Esophagus squamous epithelium (tissue), 5 donors: ENCODE results near the gene LCP1. TPM values are rescaled to one million over a fixed set of nuclear protein-coding genes. Genes with fewer than 3 reads are reported as not detected.

Experiments used
- DNase-seq: peaks from one replicate; lab custom pipeline; 2025; lab: John Stamatoyannopoulos, UW
- H3K27ac ChIP-seq, 4 donors: fragments of 200-600 bp; sonication (generic); one replicate each; pipeline ENCODE4 v1.5.1; 2016 to 2019; ENCODE audit warnings: mild to moderate bottlenecking in 1 of 4
- H3K27me3 ChIP-seq, 4 donors: fragments of 200-600 bp; sonication (generic); 1 replicate in 3 of 4; 2 replicates in 1 of 4; pipeline versions ENCODE4 v1.5.1 to v1.6.0; 2017 to 2021; ENCODE audit warnings: antibody characterized with exemption in 1 of 4
- H3K36me3 ChIP-seq, 3 donors: fragments of 200-600 bp; sonication (generic); one replicate each; pipeline ENCODE4 v1.5.1; 2016 to 2019
- H3K4me1 ChIP-seq, 3 donors: fragments of 200-600 bp; sonication (generic); one replicate each; pipeline ENCODE4 v1.5.1; 2017 to 2019
- H3K4me3 ChIP-seq, 4 donors: fragments of 200-600 bp; sonication (generic); 1 replicate in 3 of 4; 2 replicates in 1 of 4; pipeline ENCODE4 v1.5.1; 2016 to 2019; ENCODE audit warnings: mild to moderate bottlenecking in 2 of 4, moderate library complexity in 1 of 4
- H3K9me3 ChIP-seq, 3 donors: fragments of 200-600 bp; sonication (generic); one replicate each; pipeline ENCODE4 v1.5.1; 2016 to 2019
- POLR2A ChIP-seq, 4 donors: fragments of 450-650 bp; IDR thresholded peaks; one replicate each; pipeline ENCODE4 v1.6.1; 2017; ENCODE audit warnings: antibody characterized with exemption in 4 of 4, mild to moderate bottlenecking in 4 of 4, moderate library complexity in 3 of 4
- WGBS, 2 donors: methylation state at CpG; one replicate each; pipeline ENCODE4 v1.1.5; 2018; 5-methylcytosine and 5-hydroxymethylcytosine counted together
- intact Hi-C: fragments of 100-400 bp; cut with DNase I; formaldehyde crosslinking; loops from one replicate; pipeline ENCODE4 v1.15.0; 2022
- total RNA-seq, 4 donors: library from RNA; depleted of rRNA; stranded (reverse); fragments of >200 nt; gene quantifications; one replicate each; pipeline ENCODE4 v1.1.0, GENCODE V29; 2016
- TF ChIP-seq, protein P1 (sequence below), 6 experiments: fragments of 450-650 bp in 4 of 6; fragments of 200-600 bp in 2 of 6; sonication (generic) in 2 of 6; IDR thresholded peaks; one replicate each; pipeline ENCODE4 v1.5.1; 2016 to 2019; ENCODE audit warnings: antibody characterized with exemption in 6 of 6, mild to moderate bottlenecking in 4 of 6, moderate library complexity in 4 of 6
- donor health status: DM: yes; HTN: yes; CAD: no.

The LCP1 gene
- total RNA-seq, 4 donors from 2014 or later = 8.7 to 33.9 (median 21.9) TPM

DNA sequence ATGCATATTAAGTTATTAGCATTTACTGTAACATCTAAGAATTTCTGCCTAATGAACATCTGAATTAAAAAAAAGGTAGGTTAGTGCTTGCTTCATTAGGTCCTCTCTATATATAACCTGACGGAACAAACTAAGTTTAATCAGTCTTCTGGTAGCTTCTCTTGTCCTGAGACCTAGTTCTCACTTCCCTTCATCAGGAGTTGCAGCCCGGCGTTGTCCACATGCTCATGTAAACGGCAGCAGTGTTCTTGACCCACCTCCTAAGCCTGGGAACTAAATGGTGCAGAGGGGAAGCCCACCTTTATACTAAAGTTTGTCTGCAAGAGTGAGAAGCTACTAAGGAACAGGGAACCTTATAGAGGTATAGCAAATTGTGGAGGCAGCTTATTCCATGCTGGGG is 45.3 kb downstream of the LCP1 start:
- H3K9me3 ChIP-seq = no peaks in the 10 kb centered on the region
- intact Hi-C loops = no loop called here
- no peak overlapping the region for H3K27ac ChIP-seq
- H3K4me3 ChIP-seq = no peak overlapping the region
- no peaks in the 10 kb centered on the region for H3K36me3 ChIP-seq
- 78 to 89% methylated on average over 4 of the region's 4 CpGs for WGBS, 2 donors
- H3K4me1 ChIP-seq = peaks cover 0 to 15% (median 0%) of the 10 kb centered on the region in 3 donors
- TF ChIP-seq POLR2A (IDR thresholded peaks at IDR 0.05) = no peak
- TF ChIP-seq, protein P1, sequence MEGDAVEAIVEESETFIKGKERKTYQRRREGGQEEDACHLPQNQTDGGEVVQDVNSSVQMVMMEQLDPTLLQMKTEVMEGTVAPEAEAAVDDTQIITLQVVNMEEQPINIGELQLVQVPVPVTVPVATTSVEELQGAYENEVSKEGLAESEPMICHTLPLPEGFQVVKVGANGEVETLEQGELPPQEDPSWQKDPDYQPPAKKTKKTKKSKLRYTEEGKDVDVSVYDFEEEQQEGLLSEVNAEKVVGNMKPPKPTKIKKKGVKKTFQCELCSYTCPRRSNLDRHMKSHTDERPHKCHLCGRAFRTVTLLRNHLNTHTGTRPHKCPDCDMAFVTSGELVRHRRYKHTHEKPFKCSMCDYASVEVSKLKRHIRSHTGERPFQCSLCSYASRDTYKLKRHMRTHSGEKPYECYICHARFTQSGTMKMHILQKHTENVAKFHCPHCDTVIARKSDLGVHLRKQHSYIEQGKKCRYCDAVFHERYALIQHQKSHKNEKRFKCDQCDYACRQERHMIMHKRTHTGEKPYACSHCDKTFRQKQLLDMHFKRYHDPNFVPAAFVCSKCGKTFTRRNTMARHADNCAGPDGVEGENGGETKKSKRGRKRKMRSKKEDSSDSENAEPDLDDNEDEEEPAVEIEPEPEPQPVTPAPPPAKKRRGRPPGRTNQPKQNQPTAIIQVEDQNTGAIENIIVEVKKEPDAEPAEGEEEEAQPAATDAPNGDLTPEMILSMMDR (IDR thresholded peaks at IDR 0.05) = no peak
- no peak for DNase-seq
- peaks cover 0 to 12% (median 0%) of the 10 kb centered on the region in 4 donors for H3K27me3 ChIP-seq

DNA sequence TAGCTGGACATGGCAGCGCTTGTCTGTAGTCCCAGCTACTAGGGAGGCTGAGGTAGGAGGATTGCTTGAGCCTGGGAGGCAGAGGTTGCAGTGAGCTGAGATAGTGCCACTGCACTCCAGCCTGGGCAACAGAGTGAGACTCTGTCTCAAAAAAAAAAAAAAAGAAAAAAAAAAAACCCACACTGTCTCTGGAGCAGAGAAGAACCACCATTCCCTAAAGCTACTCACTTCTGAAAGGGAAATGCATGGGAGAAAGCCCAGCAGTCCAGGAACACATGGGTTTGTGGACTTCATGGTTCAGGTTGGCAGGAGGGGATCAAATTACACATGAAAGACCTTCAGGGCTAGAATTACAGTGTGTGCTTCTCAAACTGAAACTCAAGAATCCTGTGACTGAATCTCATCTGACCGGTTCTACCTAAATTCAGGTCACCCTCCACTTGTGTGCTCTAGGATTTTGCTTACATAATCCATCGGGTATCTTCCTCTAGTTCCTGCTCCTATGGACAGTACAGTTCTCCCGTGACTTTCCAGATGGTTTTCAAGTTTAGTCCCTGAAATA is 46.9 kb downstream of the LCP1 start:
- H3K27ac ChIP-seq = no peak overlapping the region
- no peak overlapping the region for H3K4me3 ChIP-seq
- no peaks in the 10 kb centered on the region for H3K36me3 ChIP-seq
- no peak for DNase-seq
- peaks cover 0 to 15% (median 0%) of the 10 kb centered on the region in 3 donors for H3K4me1 ChIP-seq
- TF ChIP-seq, protein P1 (IDR thresholded peaks at IDR 0.05) = no peak
- TF ChIP-seq POLR2A (IDR thresholded peaks at IDR 0.05) = no peak
- H3K27me3 ChIP-seq = peaks cover 0 to 20% (median 0%) of the 10 kb centered on the region in 4 donors
- H3K9me3 ChIP-seq = no peaks in the 10 kb centered on the region
- WGBS, 2 donors = 45 to 61% methylated on average over 3 to 4 of the region's 4 CpGs
- intact Hi-C loops = no loop called here

DNA sequence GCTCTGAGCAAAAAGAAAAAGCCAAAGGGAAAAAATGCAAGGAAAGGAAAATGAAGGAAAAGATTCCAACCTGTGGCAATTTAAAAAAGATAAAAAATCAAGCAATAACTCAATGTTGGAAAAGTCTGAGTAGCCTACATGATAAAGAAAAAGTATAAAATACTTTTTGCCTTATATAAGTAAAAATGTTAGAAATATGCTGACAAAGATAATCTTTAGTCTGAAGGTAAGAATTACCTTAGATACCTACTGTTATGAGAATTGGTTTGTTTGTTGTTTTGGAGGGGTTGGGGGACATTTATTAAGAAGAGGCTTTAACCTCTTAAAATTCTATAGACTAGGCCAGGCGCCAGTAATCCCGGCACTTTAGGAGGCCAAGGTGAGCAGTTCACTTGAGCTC is 47.5 kb downstream of the LCP1 start:
- TF ChIP-seq POLR2A (IDR thresholded peaks at IDR 0.05) = no peak
- TF ChIP-seq, protein P1 (IDR thresholded peaks at IDR 0.05) = no peak
- Histone ChIP-seq H3K4me1 (peaks cover 0 to 15% (median 0%) of the 10 kb centered on the region in 3 donors), H3K36me3 (no peaks in the 10 kb centered on the region), H3K9me3 (no peaks in the 10 kb centered on the region), H3K4me3 (no peak overlapping the region), H3K27me3 (peaks cover 0 to 26% (median 0%) of the 10 kb centered on the region in 4 donors), H3K27ac (no peak overlapping the region)
- DNase-seq = no peak
- WGBS, 2 donors = 45 to 85% methylated on average over 2 of the region's 2 CpGs
- intact Hi-C loops = no loop called here

DNA sequence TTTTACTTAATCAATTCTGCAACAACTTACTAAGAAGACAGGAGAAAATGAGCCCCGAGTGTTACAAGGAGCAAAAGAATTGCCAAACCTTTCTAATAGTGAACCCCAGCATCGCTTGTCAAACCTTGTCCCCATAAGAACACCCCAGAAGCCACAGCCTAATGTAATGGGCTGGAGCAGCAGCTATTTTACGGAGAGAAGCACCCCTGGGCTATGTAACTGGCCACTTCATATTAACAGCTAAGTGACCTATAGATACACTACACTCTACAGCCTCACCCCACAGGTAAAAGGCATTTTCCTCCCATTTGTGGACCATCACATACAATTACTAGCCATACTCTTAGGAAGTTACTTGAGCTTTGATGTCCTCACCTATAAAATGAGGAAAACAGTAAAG is 49.9 kb downstream of the LCP1 start:
- Histone ChIP-seq H3K9me3 (no peaks in the 10 kb centered on the region), H3K36me3 (no peaks in the 10 kb centered on the region), H3K4me3 (no peak overlapping the region), H3K27ac (no peak overlapping the region), H3K4me1 (peaks cover 0 to 15% (median 0%) of the 10 kb centered on the region in 3 donors), H3K27me3 (peaks cover 0 to 32% (median 0%) of the 10 kb centered on the region in 4 donors)
- no peak for TF ChIP-seq POLR2A (IDR thresholded peaks at IDR 0.05)
- TF ChIP-seq, protein P1 (IDR thresholded peaks at IDR 0.05) = no peak
- DNase-seq = no peak
- WGBS, 2 donors = 88 to 96% methylated on average over 3 of the region's 3 CpGs
- intact Hi-C loops = no loop called here

DNA sequence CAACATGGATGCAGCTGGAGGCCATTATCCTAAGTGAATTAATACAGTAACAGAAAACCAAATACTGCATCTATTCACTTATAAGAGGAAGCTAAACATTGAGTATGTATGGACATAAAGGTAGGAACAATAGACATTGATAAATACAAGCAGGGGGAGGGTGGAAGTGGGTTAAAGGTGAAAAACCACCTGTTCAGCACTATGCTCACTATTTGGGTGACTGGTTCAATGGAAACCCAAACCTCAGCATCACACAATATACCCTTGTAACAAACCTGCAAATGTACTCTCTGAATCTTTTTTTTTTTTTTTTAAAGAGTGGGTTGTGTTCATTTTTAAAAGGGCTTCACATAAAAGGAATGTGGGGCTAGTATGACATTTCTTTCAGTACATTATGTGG is 50.3 kb downstream of the LCP1 start:
- peaks cover 0 to 15% (median 0%) of the 10 kb centered on the region in 3 donors for H3K4me1 ChIP-seq
- no peaks in the 10 kb centered on the region for H3K9me3 ChIP-seq
- peaks cover 0 to 32% (median 0%) of the 10 kb centered on the region in 4 donors for H3K27me3 ChIP-seq
- intact Hi-C loops = no loop called here
- TF ChIP-seq, protein P1 (IDR thresholded peaks at IDR 0.05) = no peak
- H3K36me3 ChIP-seq = no peaks in the 10 kb centered on the region
- no peak overlapping the region for H3K4me3 ChIP-seq
- H3K27ac ChIP-seq = no peak overlapping the region
- no peak for DNase-seq
